ENCODE measurements around the gene ANAPC13.

Gene ANAPC13

GRCh38 chr3:134485718-134486576 lies at the start of gene ANAPC13, which contains the start of gene CEP63:
Gene ANAPC13 (minus strand): TSS chr3:134485985. CDS start chr3:134482904, 3,081 bp downstream.
Gene CEP63 (plus strand): TSS chr3:134486057. CDS start chr3:134495321, 9,264 bp downstream.
- peak; percentile 99 for DNase-seq

- peak; percentile 61 for DNase-seq
Measured at GRCh38 chr3:134535186-134535970, 49.6 kb upstream of the ANAPC13 start.

- DNase-seq: no peak
Measured at GRCh38 chr3:134533493-134533892, 47.7 kb upstream of the ANAPC13 start.

GRCh38 chr3:134527538-134528186 lies 41.9 kb upstream of the ANAPC13 start:
- DNase-seq: no peak

- DNase-seq: peak; percentile 32
Measured at GRCh38 chr3:134527037-134527436, 41.3 kb upstream of the ANAPC13 start.

GRCh38 chr3:134526319-134526718 lies 40.5 kb upstream of the ANAPC13 start:
- DNase-seq: no peak

GRCh38 chr3:134525293-134525692 lies 39.5 kb upstream of the ANAPC13 start:
- DNase-seq: no peak

- no peak for DNase-seq
Measured at GRCh38 chr3:134522541-134522940, 36.8 kb upstream of the ANAPC13 start.

- no peak for DNase-seq
Measured at GRCh38 chr3:134517791-134518190, 32.0 kb upstream of the ANAPC13 start.

GRCh38 chr3:134516905-134517304 lies 31.1 kb upstream of the ANAPC13 start:
- no peak for DNase-seq

- no peak for DNase-seq
Measured at GRCh38 chr3:134511500-134511899, 25.7 kb upstream of the ANAPC13 start.

- DNase-seq: peak; percentile 13
Measured at GRCh38 chr3:134505485-134505884, 19.7 kb upstream of the ANAPC13 start.

GRCh38 chr3:134504132-134504531 lies 18.3 kb upstream of the ANAPC13 start:
- no peak for DNase-seq

GRCh38 chr3:134503266-134503665 lies 17.5 kb upstream of the ANAPC13 start:
- no peak for DNase-seq

- DNase-seq: peak; percentile 92
Measured at GRCh38 chr3:134496471-134497071, 10.8 kb upstream of the ANAPC13 start.

- DNase-seq: peak; percentile 25
Measured at GRCh38 chr3:134495980-134496379, 10.2 kb upstream of the ANAPC13 start.

GRCh38 chr3:134494495-134494894 lies 8.7 kb upstream of the ANAPC13 start:
- no peak for DNase-seq

GRCh38 chr3:134487406-134487805 lies 1.6 kb upstream of the ANAPC13 start:
- peak; percentile 63 for DNase-seq

GRCh38 chr3:134486577-134487041 lies 824 bp upstream of the ANAPC13 start:
- DNase-seq: peak; percentile 54

GRCh38 chr3:134485075-134485717 lies 589 bp downstream of the ANAPC13 start:
- peak; percentile 65 for DNase-seq

- DNase-seq: peak; percentile 20
Measured at GRCh38 chr3:134483195-134483900, 2.4 kb downstream of the ANAPC13 start.

Measured in hematopoietic multipotent progenitor cell treated with erythropoietin and hydrocortisone succinate and interleukin-3 and kit ligand, for 4 days (in vitro differentiated cells).